GM21515 (cell line): Measurements from ENCODE around the gene GRK5.
A peak's percentile ranks its signal among the peaks of the same experiment; 100 is the strongest.

Experiments
- ATAC-seq: cut with Tn5 transposase; IDR thresholded peaks from one replicate; pipeline ENCODE4 v1.9.1; 2021; ENCODE audit not compliant: unreplicated experiment

GRK5 gene

GRCh38 chr10:119357412-119358151 lies 150.2 kb downstream of the GRK5 start:
- ATAC-seq = no peak

GRCh38 chr10:119358152-119358512 lies 150.8 kb downstream of the GRK5 start:
- ATAC-seq = no peak

DNA sequence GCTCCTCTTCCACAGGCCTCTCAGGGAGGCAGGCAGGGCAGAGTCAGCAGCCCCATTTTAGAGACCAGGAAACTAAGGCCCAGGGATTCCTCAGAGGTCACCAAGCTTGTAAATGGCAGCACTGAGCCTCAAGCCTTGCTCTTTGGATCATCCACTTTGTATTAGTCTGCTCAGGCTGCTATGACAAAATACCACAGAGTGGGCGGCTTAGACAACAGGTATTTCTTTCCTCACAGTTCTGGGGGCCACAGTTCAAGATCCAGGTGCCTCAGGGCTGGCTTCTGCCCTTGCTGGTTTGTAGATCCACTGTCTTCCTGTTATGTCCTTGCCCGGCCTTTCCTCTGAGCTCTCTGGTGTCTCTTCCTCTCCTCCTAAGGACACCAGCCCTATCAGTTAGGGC lies 151.2 kb downstream of the GRK5 start:
- ATAC-seq = no peak

DNA sequence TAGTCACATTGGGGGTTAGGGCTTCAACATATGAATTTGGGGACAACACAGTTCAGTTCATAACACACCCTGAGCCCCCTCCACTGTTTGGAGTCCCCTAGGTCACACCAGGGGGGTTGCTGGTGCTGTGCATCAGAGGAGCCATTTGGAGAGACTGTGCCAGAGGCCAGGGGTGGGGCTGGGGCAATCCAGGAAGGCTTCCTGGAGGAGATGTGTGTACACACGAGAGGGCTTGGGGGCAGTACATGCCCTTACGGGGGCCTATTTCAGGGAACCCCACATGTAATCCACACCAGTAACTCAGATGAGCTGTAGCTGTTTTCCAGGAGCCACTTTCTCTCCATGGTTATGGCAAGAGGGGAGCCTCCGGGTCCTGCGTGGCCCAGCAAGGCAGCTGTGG lies 151.7 kb downstream of the GRK5 start:
- no peak for ATAC-seq

DNA sequence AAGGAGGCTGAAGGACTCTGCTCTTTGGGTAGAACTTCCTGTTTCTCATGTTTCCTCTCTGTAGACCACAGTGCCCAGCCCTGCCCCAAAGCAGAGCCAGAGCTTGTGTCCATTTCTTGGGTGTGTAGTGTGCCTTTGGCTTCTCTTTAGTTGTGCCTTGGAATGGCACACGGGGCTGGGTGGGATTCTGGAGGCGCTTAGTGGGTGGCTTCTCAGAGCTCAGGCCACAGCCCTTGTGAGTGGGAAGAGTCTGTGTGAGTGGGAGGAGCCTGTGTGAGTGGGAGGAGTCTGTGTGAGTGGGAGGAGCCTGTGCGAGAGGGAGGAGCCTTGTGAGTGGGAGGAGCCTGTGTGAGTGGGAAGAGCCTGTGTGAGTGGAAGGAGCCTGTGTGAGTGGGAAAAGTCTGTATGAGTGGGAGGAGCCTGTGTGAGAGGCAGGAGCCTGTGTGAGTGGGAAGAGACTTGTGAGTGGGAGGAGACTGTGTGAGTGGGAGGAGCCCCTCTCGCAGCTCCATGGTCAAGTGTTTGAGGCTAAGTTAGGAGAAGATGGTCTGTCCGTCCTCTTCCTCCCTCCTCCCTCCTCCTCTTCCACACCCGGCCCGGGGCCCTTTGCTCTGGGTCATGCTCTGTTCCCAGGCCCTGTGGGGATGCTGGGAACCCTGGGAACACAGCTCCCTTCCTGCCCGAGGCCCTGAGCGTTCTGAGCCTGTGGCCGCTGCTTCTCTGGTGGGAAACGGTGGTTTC lies 153.0 kb downstream of the GRK5 start:
- ATAC-seq = no peak

DNA sequence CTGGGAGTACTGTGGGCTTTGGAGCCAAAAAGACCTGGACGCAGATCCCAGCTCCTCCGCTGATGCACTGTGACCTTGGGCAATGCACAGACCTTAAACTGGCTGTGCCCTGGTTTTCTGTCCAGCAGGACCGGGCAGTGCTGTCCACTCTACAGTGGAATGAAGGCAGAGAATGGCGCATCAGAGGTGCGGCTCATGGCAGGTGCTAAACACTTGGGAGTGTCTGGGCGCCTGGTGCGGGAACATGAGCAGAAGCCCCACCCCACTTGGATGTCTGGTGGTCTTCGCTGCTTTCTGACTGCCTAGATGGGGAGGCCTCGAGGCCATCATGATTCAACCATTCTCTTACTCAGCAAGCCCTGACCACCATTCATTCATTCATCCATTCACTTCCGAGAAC lies 153.7 kb downstream of the GRK5 start:
- ATAC-seq = no peak

DNA sequence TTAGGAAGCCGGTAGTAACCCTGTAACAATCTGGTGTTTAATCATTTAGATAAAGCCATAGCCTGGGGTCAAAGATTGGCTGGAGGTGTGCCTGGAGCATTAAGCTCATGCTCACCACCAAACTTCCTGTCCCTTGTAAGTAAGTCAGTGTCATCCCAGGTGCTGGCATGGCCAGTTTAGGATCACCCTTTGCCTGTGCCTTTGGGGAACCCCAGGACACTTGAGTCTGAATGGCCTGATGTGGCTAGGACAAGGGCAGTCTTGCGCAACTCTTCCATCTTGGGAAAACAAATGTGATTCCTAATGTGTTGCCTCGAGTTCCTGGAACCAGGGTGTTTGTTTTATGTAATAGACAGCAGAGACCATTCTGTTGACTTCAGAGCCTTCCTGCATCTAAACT lies 154.8 kb downstream of the GRK5 start:
- ATAC-seq = no peak

- no peak for ATAC-seq
Observed at GRCh38 chr10:119364645-119365600, 157.6 kb downstream of the GRK5 start.

DNA sequence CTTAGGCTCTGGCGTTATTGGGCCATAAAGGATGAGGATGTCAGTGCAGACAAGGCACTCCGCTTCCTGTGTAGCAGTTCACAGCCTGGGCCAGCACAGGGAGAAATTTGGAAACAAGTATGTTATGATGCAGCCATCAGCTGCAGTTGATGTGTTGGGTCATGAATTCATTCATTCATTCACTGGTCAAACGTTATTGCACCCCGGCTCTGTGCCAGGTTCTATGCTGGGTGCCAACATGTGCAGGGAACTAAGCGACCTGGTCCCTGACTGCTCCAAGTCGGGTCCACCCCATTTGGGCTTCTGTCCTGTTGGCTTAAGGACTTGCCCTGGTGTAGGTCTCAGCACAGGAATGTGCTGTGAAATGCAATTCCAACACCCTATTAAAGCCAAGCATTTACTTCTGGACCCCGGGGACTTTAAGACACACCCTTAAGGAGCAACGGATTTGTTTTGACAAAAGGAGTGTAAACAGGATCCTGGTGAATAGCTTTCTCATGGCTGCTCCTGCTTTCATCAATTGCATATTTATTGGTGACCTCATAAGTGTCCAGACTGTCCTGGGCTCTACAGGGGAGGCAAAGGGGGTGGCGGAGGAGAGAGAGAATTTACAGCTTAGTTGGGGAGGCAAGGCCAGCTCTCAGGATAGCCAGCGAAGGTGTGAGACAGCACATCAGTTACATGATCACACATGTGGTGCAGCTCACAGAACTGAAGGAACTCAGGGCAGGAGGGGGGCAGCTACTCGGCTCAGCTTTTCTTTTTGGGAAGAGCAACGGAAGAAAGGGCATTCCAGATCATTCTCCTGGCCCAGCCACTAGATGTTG lies 158.6 kb downstream of the GRK5 start:
- no peak for ATAC-seq

DNA sequence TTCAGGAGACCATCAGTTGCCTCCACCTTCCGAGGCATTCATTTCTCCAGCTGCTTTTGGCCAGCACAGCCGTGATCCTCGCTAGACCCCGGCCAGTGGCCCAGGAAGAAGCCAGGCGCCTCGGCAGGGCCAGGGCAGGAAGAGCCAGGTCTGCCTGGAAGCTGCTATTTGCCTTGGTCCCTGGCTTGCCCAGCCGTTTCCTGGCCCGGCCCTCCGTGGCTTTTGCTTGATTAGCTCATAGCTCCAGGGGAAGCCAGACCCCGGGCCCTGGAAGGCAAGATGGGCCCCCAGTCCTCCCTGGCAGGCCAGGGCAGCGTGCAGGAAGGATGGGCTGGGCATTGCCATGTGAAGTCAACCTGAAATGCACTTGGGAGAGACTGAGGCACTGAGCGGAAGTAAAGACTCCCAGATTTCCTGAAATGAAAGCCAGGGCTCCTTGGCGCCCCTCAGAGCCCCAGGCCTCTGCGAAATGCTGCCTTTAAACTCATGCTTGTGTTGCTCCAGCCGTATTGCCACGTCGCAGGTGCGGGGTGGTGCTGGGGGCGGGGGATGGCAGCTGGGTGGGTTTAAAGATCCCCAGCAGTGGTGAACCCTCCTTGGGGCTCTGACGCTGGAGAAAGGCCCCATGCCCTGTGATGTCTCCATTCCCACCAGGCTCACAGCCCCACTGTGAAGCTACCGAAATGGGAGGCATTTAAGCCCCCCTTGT lies 160.6 kb downstream of the GRK5 start:
- ATAC-seq = no peak

DNA sequence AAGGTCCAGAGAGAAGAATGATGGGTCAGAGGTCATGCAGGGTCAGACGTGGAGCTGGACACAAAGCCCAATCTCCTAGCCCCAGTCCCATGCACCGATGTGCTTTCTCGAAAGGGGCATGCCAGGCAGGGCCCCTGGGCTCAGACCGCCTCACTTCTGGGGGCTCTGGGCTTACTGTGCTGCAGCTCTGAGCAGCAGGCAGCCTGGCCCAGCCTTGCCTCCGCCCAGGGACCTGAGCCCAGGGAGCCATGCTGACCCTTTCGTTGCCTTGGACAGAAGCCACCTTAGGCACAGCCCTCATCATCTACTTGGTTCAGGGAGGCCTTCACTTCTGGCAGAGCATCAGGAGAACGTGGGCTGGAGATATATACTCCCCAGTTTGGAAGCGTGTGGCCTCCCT lies 161.2 kb downstream of the GRK5 start:
- ATAC-seq = no peak

DNA sequence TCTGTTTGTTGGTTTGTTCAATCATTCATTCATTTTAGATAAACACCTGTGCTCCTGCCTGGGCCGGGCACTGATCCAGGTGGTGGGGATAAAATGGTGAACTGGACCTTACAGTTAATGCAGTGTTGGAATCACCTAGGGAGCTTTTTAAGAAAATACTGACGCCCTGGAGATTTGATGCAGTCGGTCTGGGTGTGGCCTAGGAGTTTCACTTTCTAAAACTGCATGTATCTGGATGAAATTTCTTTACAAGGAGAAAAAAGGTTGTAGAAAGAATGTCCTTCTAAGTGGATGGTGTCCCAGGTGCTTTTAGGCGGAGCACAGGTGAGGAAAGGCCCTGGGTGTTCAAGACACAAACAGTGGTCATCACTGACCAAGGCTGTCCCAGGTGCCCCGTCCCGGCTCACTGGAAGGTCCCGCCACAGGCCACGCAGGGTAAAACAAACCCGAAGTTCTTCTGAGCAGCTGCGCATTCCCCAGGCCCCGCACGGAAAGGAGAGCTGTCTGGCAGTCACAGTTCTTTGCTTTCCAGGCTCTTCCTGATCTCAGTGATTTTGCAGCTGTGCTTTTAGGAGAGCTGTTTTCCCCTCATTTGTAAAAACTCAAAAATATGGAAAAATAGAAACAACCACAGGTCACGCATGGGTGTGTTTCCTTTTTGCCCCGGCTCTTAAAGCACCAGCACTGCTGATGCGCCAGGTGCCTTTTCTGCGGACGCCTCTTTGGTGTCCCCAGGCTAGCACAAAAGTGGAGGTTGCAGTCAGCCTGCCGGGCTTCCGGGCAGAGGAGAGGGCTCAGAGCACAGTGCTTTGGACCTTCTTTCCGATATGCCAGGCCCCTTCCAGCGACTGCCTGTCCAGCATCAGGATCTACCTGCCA lies 161.9 kb downstream of the GRK5 start:
- ATAC-seq = peak; percentile 73

- ATAC-seq = no peak
Observed at GRCh38 chr10:119370111-119370741, 162.9 kb downstream of the GRK5 start.

GRCh38 chr10:119370972-119371703 lies 163.8 kb downstream of the GRK5 start:
- ATAC-seq = no peak

GRCh38 chr10:119371704-119372663 lies 164.6 kb downstream of the GRK5 start:
- peak; percentile 36 for ATAC-seq

- no peak for ATAC-seq
Observed at GRCh38 chr10:119373294-119374102, 166.1 kb downstream of the GRK5 start.
